GM18858 (cell line): Measurements from ENCODE around the gene DUOX1.

ENCODE experiments used
- ATAC-seq: cut with Tn5 transposase; IDR thresholded peaks from one replicate; pipeline ENCODE4 v1.9.1; 2021; ENCODE audit not compliant: unreplicated experiment

DUOX1 gene

GRCh38 chr15:45139770-45140169, 10.0 kb downstream of the DUOX1 start:
- no peak for ATAC-seq

DNA sequence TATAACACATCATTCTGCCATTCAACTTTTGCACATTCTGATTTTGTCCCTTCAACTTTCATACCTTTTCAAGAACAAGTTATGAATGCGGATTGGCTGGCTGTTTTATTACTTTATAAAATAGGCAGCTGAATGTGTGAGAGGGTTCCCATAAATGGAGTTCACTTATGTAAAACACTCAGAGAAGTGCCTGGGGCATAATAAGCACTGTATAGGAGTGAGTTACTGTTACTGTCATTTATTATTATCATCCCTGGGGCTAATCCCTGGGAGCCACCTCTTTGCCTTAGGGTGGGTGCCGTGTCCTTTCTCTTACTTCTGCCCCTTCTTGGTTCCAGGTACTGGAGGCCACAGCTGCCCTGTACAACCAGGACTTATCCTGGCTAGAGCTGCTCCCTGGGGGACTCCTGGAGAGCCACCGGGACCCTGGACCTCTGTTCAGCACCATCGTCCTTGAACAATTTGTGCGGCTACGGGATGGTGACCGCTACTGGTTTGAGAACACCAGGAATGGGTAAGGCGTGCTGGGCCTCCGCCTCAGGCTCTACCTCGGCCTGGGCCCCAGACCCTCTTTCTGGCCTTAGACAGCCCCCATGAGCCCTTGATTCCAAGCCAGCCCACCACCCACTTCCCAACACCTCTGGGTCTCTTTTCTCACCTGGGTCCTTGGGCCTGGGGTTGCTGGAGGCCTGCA, 10.9 kb downstream of the DUOX1 start:
- ATAC-seq, result no peak

DNA sequence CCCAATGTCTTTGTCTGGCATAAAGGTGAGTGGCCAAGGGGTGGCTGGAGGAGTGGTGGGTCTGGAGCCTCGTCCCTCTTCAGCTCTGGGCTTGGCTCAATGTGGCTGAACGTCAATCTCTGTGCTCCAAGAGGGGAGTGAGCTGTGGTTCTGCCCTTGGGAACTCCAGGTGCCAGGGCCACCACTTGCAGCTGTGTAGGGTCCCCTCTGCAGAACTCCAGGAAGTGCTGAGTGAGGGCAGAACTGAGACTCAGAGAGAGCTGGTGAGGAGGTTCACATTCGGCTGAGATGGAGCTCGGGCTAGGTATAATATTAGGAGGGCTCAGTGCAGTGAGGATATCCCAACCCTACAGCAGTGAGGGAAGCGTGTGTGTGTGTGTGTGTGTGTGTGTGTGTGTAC, 11.6 kb downstream of the DUOX1 start:
- no peak for ATAC-seq

- ATAC-seq, result no peak
Observed at GRCh38 chr15:45143056-45143455, 13.3 kb downstream of the DUOX1 start.

- no peak for ATAC-seq
Observed at GRCh38 chr15:45143946-45144345, 14.2 kb downstream of the DUOX1 start.

DNA sequence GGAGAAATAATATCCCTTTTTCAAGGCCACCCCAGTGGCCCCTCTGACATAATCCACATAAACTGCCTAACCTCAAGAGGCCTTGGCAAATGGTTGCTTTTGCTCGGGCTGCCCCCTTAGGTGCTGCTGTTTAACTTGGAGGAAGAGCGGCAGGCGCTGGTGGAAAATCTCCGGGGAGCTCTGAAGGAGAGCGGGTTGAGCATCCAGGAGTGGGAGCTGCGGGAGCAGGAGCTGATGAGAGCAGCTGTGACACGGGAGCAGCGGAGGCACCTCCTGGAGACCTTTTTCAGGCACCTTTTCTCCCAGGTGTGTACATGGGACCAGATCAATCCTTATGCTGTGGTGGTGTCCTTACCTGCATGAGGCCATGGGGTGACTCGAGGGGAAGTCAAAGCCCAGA, 15.0 kb downstream of the DUOX1 start:
- no peak for ATAC-seq

GRCh38 chr15:45146405-45146804, 16.6 kb downstream of the DUOX1 start:
- no peak for ATAC-seq

DNA sequence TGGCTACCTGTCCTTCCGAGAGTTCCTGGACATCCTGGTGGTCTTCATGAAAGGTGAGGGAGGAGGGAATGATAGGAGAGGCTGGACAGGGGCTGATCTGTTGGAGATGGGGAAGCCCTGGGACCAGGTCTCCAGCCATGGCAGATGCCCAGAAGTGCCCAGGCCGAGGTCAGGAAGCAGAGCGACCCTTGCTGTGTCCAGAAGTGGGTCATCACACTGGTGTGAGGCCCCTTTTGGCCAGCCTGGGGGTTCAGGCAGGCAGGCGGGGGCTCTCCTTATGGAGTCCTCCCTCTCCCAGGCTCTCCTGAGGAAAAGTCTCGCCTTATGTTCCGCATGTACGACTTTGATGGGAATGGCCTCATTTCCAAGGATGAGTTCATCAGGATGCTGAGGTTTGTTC, 17.8 kb downstream of the DUOX1 start:
- ATAC-seq, result no peak

GRCh38 chr15:45148076-45149059, 18.6 kb downstream of the DUOX1 start:
- no peak for ATAC-seq

DNA sequence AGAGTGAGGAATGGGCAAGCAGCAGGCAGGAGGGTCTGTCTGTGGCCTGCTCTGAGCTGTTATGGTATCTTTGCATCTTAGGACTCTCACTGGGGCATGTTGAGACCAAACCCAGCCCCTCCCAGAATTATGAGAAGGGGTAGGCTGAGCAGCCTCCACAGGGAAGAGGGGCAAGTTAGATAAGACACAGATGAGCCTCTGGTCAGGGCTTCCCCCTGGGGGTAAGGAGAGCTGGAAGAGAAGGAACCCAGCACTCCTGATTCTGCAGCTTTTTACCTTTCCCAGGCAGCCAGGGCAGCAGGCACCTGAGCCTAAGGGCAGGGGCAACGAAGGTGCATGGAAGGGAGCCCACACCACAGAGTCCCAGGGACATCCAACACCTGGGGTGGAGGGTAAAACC, 19.3 kb downstream of the DUOX1 start:
- no peak for ATAC-seq

DNA sequence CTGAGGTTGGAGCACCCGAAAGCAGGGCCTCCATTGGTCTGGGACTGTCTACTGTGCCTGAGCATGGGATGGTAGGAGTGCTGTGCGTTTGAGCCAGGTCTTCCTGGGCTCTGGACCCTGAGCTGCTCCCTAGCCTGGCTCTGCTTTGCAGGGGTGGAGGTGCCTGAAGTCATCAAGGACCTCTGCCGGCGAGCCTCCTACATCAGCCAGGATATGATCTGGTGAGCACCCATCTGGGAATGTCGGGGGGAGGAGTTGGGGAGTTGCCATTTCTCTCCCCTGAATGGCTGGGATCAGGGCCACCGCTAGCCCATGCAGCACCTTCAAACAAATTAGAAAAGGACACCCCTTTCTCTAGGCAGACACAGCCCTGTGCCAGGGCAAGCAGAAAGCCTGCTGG, 20.7 kb downstream of the DUOX1 start:
- no peak for ATAC-seq

DNA sequence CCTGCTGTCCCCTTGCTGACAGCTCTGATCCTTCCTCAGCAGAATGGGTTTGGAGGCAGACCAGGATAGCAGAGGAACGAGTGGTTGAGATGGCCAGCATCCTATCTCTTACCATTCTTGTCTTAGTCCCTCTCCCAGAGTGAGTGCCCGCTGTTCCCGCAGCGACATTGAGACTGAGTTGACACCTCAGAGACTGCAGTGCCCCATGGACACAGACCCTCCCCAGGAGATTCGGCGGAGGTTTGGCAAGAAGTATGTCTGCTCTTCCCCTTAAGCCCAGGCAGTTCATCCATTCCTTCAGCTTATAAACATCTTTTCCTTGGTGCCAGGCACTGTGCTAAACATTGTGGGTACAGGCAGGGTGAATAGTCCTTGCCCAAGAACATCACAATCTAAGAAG, 21.2 kb downstream of the DUOX1 start:
- ATAC-seq, result no peak

DNA sequence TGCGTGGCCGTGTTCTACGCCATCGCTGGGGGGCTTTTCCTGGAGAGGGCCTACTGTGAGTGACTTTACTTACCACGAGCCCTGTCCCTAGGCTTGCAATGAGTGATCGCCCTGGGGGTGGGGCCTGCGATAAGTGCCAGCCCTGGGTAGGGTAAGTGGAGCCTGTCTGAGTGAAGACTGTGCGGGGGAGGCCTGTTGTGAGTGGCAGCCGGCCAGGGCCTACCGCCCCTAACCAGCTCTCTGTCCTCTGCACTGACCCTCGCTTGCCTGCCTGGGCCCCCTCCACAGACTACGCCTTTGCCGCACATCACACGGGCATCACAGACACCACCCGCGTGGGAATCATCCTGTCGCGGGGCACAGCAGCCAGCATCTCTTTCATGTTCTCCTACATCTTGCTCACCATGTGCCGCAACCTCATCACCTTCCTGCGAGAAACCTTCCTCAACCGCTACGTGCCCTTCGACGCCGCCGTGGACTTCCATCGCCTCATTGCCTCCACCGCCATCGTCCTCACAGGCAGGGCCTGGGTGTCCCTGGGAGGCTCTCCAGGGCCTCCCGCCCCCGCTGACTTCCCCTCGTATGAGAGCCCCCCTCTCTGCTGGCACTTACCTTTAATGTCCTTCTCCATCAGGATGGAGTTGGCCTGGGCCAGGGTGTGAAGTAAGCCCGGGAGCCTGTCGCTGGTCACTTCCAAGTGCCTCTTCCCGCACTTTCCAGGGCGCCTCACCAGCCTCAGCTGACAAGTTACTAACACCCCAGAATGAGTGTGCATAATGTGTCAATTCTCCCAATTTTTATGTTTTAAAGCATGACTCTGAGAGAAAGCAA, 22.4 kb downstream of the DUOX1 start:
- ATAC-seq, result no peak

DNA sequence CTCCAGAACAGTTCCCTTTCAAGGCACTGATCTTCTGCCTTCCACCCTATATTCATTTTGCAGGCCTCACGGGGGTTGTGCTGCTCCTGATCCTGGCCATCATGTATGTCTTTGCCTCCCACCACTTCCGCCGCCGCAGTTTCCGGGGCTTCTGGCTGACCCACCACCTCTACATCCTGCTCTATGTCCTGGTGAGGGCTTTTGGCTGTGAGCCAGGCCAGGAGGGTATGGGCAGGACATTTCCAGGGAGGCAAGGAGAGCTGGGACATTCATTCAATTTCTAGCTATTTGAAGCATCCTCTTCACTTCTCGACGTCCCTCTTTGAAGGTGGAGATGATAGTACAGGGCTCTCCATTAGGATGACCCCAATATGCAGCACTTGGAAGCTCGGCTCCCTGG, 25.9 kb downstream of the DUOX1 start:
- no peak for ATAC-seq

GRCh38 chr15:45156744-45157455, 27.1 kb downstream of the DUOX1 start:
- no peak for ATAC-seq

- ATAC-seq, result no peak
Observed at GRCh38 chr15:45157974-45158373, 28.2 kb downstream of the DUOX1 start.

GRCh38 chr15:45161666-45162065, 31.9 kb downstream of the DUOX1 start:
- ATAC-seq, result no peak

- no peak for ATAC-seq
Observed at GRCh38 chr15:45162771-45163507, 33.1 kb downstream of the DUOX1 start.

DNA sequence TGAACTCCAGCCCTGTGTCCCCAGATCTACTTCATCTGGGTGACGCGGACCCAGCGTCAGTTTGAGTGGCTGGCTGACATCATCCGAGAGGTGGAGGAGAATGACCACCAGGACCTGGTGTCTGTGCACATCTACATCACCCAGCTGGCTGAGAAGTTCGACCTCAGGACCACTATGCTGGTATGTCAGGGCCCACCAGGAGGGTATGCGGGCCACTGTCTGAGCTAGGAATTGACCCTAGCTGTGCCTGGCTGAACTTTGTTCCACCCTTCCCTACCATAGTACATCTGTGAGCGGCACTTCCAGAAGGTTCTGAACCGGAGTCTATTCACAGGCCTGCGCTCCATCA, 33.7 kb downstream of the DUOX1 start:
- no peak for ATAC-seq

- no peak for ATAC-seq
Observed at GRCh38 chr15:45164914-45165313, 35.1 kb downstream of the DUOX1 start.
